ENCODE data around the gene GALNTL6.

Gene GALNTL6

GRCh38 chr4:172584816-172585215 lies 771.6 kb downstream of the GALNTL6 start:
- DNase-seq, result no peak

- no peak for DNase-seq
Observed at GRCh38 chr4:172596206-172596605, 783.0 kb downstream of the GALNTL6 start.

DNA sequence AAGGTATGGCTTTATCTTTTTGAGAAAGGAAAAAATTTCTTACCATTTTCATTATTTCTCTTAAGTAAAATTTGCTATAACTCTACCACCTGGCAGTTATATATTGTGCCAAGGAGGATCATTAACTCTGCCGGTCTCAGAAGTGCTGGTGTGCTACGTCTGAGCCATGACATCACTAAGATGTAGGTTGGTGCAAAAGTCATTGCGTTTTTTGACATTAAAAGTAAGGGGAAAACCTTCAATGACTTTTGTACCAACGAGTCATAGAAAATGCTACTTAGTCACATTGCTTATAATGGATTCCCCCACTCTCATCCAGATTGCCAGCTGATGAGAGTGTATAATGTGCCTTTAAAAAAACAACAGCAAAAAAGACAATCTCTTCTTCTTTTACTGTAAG lies 786.4 kb downstream of the GALNTL6 start:
- no peak for DNase-seq

GRCh38 chr4:172601195-172601594 lies 788.0 kb downstream of the GALNTL6 start:
- DNase-seq, result no peak

GRCh38 chr4:172619218-172619617 lies 806.0 kb downstream of the GALNTL6 start:
- no peak for DNase-seq

DNA sequence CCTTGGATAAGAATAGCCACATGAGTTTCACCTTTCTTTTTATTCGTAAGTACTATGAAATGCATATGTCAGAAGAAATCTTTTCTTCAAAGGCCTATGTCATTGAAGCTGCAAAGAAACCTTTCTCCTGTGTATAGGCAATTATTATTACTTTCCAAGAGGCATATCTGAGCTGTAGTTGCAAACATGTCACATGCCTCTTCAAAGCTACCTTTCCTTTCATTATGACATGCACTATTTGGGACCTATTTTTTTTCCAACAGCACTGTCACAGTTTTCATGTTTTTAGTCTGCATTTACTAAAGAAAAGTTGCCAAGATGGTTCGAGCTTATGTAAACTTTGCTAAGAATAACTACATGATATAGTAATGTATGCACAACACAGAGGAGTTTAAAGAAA lies 806.6 kb downstream of the GALNTL6 start:
- no peak for DNase-seq

GRCh38 chr4:172628263-172628662 lies 815.1 kb downstream of the GALNTL6 start:
- no peak for DNase-seq

- DNase-seq, result no peak
Observed at GRCh38 chr4:172630280-172630679, 817.1 kb downstream of the GALNTL6 start.

- no peak for DNase-seq
Observed at GRCh38 chr4:172631832-172632231, 818.6 kb downstream of the GALNTL6 start.

GRCh38 chr4:172648471-172648870 lies 835.3 kb downstream of the GALNTL6 start:
- no peak for DNase-seq

DNA sequence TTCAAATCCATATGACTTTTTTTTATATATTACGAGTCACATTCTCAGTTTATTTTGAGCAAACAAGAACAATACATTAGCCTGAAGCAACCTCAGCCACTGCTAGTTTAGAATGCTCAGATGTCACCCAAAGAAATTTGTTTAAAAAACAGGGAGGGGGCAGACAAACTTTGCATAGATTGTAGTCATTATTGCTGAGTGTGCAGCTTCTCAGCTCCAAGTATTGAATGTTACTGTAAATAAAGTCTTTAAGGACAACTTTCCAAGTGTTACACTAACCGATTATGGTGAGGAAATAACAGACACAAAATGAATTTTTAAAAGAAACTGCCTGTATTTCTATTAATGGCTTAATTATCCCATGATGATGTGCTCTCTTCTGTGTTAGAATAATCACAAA lies 835.9 kb downstream of the GALNTL6 start:
- no peak for DNase-seq

DNA sequence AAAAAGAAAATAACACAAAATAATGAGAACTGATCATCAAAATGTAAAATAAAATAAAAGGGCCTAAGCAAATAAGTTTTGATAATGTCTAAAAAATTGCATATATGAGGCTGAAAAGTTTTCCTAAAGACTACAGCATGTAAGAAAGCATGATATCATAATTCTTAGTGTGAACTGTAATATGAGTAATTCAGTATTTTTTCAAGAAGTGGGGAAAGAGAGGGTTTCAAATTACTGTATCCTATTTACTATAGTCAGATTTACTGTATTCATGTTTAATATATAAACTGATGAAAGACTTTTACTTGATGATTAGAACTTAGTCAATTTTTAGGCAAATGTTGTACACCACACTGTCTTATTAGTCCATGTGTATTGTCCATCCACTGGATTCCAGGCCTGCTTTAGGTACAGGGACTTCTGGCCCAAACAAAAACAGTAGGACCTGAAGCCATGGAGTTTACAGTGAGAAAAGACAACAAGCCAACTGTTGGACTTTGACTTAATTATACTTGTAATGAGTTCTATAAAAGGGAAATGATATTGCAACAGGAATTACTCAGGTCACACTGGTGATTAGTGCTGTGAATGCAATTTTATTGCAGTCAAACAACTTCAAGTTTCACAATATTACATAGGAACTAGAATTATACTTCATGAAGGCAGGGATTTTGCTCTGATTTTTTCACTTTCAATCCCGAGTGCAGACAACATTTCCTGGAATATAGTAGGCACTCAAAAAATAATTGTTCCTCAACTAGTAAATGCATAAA lies 837.7 kb downstream of the GALNTL6 start:
- DNase-seq, result no peak

GRCh38 chr4:172651961-172652360 lies 838.8 kb downstream of the GALNTL6 start:
- no peak for DNase-seq

DNA sequence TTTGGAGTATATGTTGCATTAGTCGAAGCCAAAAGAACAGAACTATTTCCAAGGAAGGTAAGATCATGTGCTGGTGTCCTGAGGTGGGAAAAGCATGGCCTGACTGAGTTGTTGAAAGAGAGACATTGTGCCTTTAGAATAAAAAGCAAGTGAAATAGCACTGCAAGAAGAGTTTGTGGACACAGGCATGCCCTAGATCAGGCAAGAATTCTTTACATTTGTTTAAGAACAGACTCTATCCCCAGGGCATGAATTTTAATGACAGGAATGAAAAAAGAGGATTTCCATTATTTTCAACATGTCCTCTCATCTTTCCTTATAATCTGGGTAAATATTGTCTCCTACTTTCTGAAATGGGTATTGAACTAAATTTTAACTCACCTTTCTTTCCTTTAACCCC lies 839.2 kb downstream of the GALNTL6 start:
- DNase-seq, result no peak

- no peak for DNase-seq
Observed at GRCh38 chr4:172653676-172654075, 840.5 kb downstream of the GALNTL6 start.

DNA sequence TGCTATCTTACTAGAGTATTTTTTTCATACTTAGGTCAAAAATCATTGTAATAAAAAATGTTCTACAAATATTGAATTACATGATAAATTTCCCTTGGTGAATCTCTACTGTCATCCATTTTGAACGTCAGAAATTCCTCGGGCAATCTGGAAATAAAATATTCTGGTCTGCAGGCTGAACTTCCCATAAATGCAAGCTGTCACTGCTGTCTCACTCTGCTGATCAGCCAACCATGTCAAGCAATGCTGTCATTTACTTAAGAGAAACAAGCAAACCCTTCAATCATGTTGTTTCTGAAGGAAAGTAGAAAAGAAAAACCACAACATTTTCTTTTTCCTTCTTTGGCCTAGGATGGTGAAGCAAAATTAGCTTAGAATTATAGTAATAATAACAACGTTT lies 841.3 kb downstream of the GALNTL6 start:
- no peak for DNase-seq

- DNase-seq, result no peak
Observed at GRCh38 chr4:172656055-172656454, 842.9 kb downstream of the GALNTL6 start.

DNA sequence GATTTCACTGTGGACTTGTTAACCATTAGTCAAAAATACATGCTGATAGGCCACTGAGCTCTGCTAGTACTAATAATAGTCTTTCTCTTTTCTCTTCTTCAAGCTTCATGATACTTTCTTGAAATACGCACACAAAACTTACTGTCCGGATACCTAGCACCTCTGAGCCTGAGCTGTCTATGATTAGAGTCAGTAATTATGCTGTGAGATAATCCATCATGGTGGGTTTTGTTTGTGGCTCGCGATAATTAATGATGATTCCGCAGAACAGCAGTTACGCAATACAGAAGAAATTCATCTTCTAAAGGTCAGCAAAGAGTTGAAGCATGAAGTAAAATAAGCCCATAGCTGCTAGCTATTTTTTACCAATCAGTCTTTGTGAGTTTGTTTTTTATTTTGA lies 843.9 kb downstream of the GALNTL6 start:
- DNase-seq, result no peak

GRCh38 chr4:172660251-172660650 lies 847.0 kb downstream of the GALNTL6 start:
- no peak for DNase-seq

GRCh38 chr4:172662113-172662512 lies 848.9 kb downstream of the GALNTL6 start:
- DNase-seq, result no peak

DNA sequence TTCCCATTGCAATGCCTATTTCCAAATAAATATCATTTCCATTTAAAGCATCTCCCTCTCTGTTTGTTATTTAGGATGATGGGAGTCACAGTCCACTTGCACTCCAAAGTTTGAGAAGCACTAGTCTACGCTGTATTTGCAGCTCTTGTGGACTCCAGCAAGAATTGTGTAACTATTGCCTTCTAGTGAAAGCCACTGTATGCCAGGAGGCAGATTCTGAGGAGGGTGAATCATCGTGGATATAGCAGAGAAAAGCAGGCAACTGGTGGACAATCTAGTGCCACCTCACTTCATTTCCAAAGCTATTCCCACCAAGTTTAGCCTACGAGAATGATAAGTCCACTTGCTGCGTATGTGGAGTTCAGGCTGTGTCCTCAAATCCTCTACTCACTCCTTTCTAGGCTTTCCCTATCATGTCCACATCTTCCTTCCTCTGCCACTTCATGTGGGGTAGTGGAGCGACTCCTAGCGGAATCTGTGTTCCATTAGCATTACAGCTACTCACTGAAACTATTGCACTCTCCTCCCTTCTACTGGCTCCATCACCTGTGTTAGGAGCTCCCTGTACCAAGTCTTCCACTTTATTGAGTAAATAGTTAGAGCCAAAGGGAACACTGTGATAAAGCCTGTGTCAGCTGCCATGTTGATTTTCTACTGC lies 853.6 kb downstream of the GALNTL6 start:
- DNase-seq, result no peak

DNA sequence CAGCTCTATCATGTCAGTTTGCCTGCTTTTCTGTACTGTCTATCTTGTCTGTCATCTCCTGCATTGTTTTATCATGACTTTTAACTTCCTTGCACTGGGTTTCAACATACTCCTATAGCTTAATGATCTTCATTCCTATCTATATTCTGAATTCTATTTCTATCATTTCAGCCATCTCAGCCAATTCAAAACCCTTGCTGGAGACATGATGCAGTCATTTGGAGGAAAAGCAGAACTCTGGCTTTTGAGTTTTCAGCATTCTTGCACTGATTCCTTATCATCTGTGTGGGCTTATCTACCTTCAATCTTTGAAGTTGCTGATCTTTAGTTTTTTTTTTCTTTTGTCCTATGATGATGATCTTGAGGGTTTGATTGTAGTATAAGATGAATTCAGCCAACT lies 861.6 kb downstream of the GALNTL6 start:
- no peak for DNase-seq

GRCh38 chr4:172675232-172675631 lies 862.0 kb downstream of the GALNTL6 start:
- DNase-seq, result no peak

- DNase-seq, result no peak
Observed at GRCh38 chr4:172680691-172681090, 867.5 kb downstream of the GALNTL6 start.

- no peak for DNase-seq
Observed at GRCh38 chr4:172683021-172683420, 869.8 kb downstream of the GALNTL6 start.

Measured in right hindlimb (tissue), 1 donor.